HCT116 (cell line): ENCODE data around the gene HIGD1C. TPM values are rescaled to one million over a fixed set of nuclear protein-coding genes. Genes with fewer than 3 reads are reported as not detected.

ENCODE experiments used
- ATAC-seq: fragments of 200-7000 bp; cut with Tn5 transposase; 2 replicates; pipeline ENCODE4 v1.9.1; 2020; ENCODE audit warnings: mild to moderate bottlenecking, moderate library complexity
- BruUV-seq: library from RNA; stranded (reverse); fragments of 400-500 nt; replicated peaks from 2 replicates; lab custom pipeline; 2021; lab: Mats Ljungman, UMichigan
- CTCF ChIA-PET: fragments of 300-600 bp; sonication (Branson Sonifier 250); formaldehyde crosslinking; loops from one replicate; lab custom pipeline; 2021; ENCODE audit warnings: antibody characterized with exemption; lab: Charles Lee
- POLR2A ChIA-PET: fragments of 300-600, 350-600 bp; sonication (Branson Sonifier 250); formaldehyde crosslinking; loops from one replicate; lab custom pipeline; 2021; ENCODE audit warnings: antibody characterized with exemption; lab: Charles Lee
- RAD21 ChIA-PET, 2 experiments: fragments of 300-600 bp; sonication (Branson Sonifier 250); formaldehyde crosslinking; loops; one replicate each; lab custom pipeline; 2023; ENCODE audit warnings: low total read pairs in 2 of 2; ENCODE audit not compliant: uncharacterized antibody in 2 of 2, unreplicated experiment in 2 of 2, low non-redundant PET in 1 of 2; lab: Charles Lee
- DNase-seq: peaks from one replicate; pipeline ENCODE4 v3.0.0-alpha.2; 2010; ENCODE audit warnings: low read depth, low spot score
- H2AFZ ChIP-seq: fragments of 200-600 bp; shearing (Covaris generic), sonication (generic); 2 replicates; pipeline ENCODE4 v1.6.1; 2017; ENCODE audit warnings: low read depth, mixed run types, mixed read lengths, antibody characterized with exemption, low read length; ENCODE audit not compliant: poor library complexity, severe bottlenecking
- H3K27ac ChIP-seq: 2 replicates; pipeline ENCODE4 v1.5.1; 2012; ENCODE audit warnings: low read depth, low read length
- H3K27me3 ChIP-seq: fragments of 200-600 bp; sonication (generic); 2 replicates; pipeline ENCODE4 v1.6.1; 2016; ENCODE audit warnings: mixed run types, low read length, mixed read lengths; ENCODE audit not compliant: insufficient read depth
- H3K36me3 ChIP-seq, 2 experiments: fragments of 200-500 bp in 1 of 2; fragments of 200-600 bp in 1 of 2; sonication (Bioruptor generic) in 1 of 2; sonication (generic) in 1 of 2; 2 replicates each; pipeline versions ENCODE4 v1.5.1 to v1.6.1; 2014 to 2016; ENCODE audit warnings: low read length in 2 of 2, inconsistent platforms in 1 of 2, mixed read lengths in 1 of 2, mixed run types in 1 of 2; ENCODE audit not compliant: insufficient read depth in 2 of 2, control insufficient read depth in 1 of 2
- H3K4me1 ChIP-seq, 2 experiments: fragments of 200-600 bp in 1 of 2; sonication (generic) in 1 of 2; 2 replicates each; pipeline versions ENCODE4 v1.5.1 to v1.6.1; 2012 to 2017; ENCODE audit warnings: low read length in 2 of 2, inconsistent platforms in 1 of 2, mild to moderate bottlenecking in 1 of 2, mixed read lengths in 1 of 2, mixed run types in 1 of 2, moderate library complexity in 1 of 2; ENCODE audit not compliant: insufficient read depth in 2 of 2, control insufficient read depth in 1 of 2
- H3K4me2 ChIP-seq: fragments of 200-600 bp; sonication (generic); 2 replicates; pipeline ENCODE4 v1.6.1; 2017; ENCODE audit warnings: mixed run types, low read length, mixed read lengths
- H3K4me3 ChIP-seq, 2 experiments: fragments of 200-600 bp in 1 of 2; sonication (generic) in 1 of 2; replicated peaks in 1 of 2; 2 replicates each; pipeline ENCODE4 v1.5.1; 2011 to 2016; ENCODE audit warnings: low read length in 2 of 2, control low read depth in 1 of 2, low read depth in 1 of 2, mild to moderate bottlenecking in 1 of 2, mixed read lengths in 1 of 2, mixed run types in 1 of 2
- H3K79me2 ChIP-seq: fragments of 200-600 bp; sonication (generic); 2 replicates; pipeline ENCODE4 v1.6.1; 2017; ENCODE audit warnings: mild to moderate bottlenecking, mixed run types, low read length, moderate library complexity, mixed read lengths; ENCODE audit not compliant: insufficient read depth
- H3K9ac ChIP-seq: fragments of 200-600 bp; sonication (generic); 2 replicates; pipeline ENCODE4 v1.6.1; 2016; ENCODE audit warnings: low read length, mixed read lengths
- H3K9me2 ChIP-seq: fragments of 200-600 bp; sonication (generic), shearing (Covaris generic); 2 replicates; pipeline ENCODE4 v1.6.1; 2017; ENCODE audit warnings: mixed run types, mild to moderate bottlenecking, moderate library complexity; ENCODE audit not compliant: insufficient read depth
- H3K9me3 ChIP-seq, 2 experiments: fragments of 200-500 bp in 1 of 2; fragments of 200-600 bp in 1 of 2; sonication (Bioruptor generic) in 1 of 2; sonication (generic) in 1 of 2; 2 replicates each; pipeline ENCODE4 v1.6.1; 2014 to 2017; ENCODE audit warnings: low read length in 2 of 2, mixed read lengths in 2 of 2, inconsistent platforms in 1 of 2, low read depth in 1 of 2, mild to moderate bottlenecking in 1 of 2, mixed run types in 1 of 2, moderate library complexity in 1 of 2; ENCODE audit not compliant: control insufficient read depth in 1 of 2, insufficient read depth in 1 of 2
- H4K20me1 ChIP-seq: fragments of 200-600 bp; sonication (generic), shearing (Covaris generic); 2 replicates; pipeline ENCODE4 v1.6.1; 2017; ENCODE audit warnings: mixed run types, mild to moderate bottlenecking, moderate library complexity; ENCODE audit not compliant: insufficient read depth
- CBX3 ChIP-seq: IDR thresholded peaks from 2 replicates; pipeline ENCODE4 v1.6.1; 2012; ENCODE audit warnings: low read depth
- CTCF ChIP-seq, 3 experiments: fragments of 200-600 bp in 1 of 3; sonication (generic) in 1 of 3; IDR thresholded peaks in 2 of 3; conservative IDR thresholded peaks in 1 of 3; 2 replicates each; pipeline ENCODE4 v1.5.1; 2012 to 2017; ENCODE audit warnings: low read depth in 2 of 3, low read length in 2 of 3, antibody characterized with exemption in 1 of 3, borderline replicate concordance in 1 of 3, control low read depth in 1 of 3, mild to moderate bottlenecking in 1 of 3, mixed read lengths in 1 of 3, mixed run types in 1 of 3, moderate library complexity in 1 of 3; ENCODE audit not compliant: insufficient read depth in 1 of 3
- FOSL1 ChIP-seq: IDR thresholded peaks from 2 replicates; pipeline ENCODE4 v1.6.1; 2012; ENCODE audit warnings: low read depth
- JUND ChIP-seq: IDR thresholded peaks from 2 replicates; pipeline ENCODE4 v1.6.1; 2012
- POLR2A ChIP-seq: IDR thresholded peaks from 2 replicates; pipeline ENCODE4 v1.7.0; 2011; ENCODE audit warnings: borderline replicate concordance; ENCODE audit not compliant: insufficient read depth, insufficient read length; ENCODE audit errors: extremely low read depth
- REST ChIP-seq: IDR thresholded peaks from 2 replicates; pipeline ENCODE4 v1.6.1; 2012; ENCODE audit warnings: low read depth
- SP1 ChIP-seq: IDR thresholded peaks from 2 replicates; pipeline ENCODE4 v1.6.1; 2012; ENCODE audit warnings: low read depth
- YY1 ChIP-seq: IDR thresholded peaks from 2 replicates; pipeline ENCODE4 v1.6.1; 2011; ENCODE audit warnings: low read length, low read depth, moderate library complexity, mild to moderate bottlenecking; ENCODE audit not compliant: insufficient replicate concordance; ENCODE audit errors: extremely low read depth
- intact Hi-C: fragments of 100-400 bp; cut with micrococcal nuclease; formaldehyde crosslinking; loops from 2 replicates; pipeline ENCODE4 v1.10.0; 2022
- total RNA-seq: library from RNA; stranded (reverse); gene quantifications from one replicate; pipeline ENCODE4 v1.2.1, GENCODE V29; 2021; ENCODE audit not compliant: unreplicated experiment
- TF ChIP-seq, protein P1 (sequence below): IDR thresholded peaks from 2 replicates; pipeline ENCODE4 v1.6.1; 2011; ENCODE audit warnings: mild to moderate bottlenecking, low read length, moderate library complexity; ENCODE audit not compliant: insufficient replicate concordance; ENCODE audit errors: extremely low read depth
- TF ChIP-seq, protein P2 (sequence below): IDR thresholded peaks from 2 replicates; pipeline ENCODE4 v1.6.1; 2012

The HIGD1C gene
- total RNA-seq, 1 experiment from 2014 or later = not detected

GRCh38 chr12:50980545-50980944, 28.2 kb downstream of the HIGD1C start:
- ChIA-PET POLR2A (no interaction called here), RAD21 (no interaction called here), CTCF (no interaction called here)
- DNase-seq = no peak
- Histone ChIP-seq H3K4me2 (no peak overlapping the region), H3K9me3 (no peaks in the 10 kb centered on the region), H3K4me1 (peaks cover 0 to 5% of the 10 kb centered on the region in 2 experiments; a peak in 1 of 4 replicates), H3K4me3 (no peak overlapping the region), H3K27me3 (no peaks in the 10 kb centered on the region), H3K9me2 (no peaks in the 10 kb centered on the region), H3K36me3 (no peaks in the 10 kb centered on the region), H3K9ac (no peak overlapping the region), H3K79me2 (no peaks in the 10 kb centered on the region), H3K27ac (no peak overlapping the region), H2AFZ (no peak overlapping the region), H4K20me1 (no peaks in the 10 kb centered on the region)
- TF ChIP-seq, protein P1, sequence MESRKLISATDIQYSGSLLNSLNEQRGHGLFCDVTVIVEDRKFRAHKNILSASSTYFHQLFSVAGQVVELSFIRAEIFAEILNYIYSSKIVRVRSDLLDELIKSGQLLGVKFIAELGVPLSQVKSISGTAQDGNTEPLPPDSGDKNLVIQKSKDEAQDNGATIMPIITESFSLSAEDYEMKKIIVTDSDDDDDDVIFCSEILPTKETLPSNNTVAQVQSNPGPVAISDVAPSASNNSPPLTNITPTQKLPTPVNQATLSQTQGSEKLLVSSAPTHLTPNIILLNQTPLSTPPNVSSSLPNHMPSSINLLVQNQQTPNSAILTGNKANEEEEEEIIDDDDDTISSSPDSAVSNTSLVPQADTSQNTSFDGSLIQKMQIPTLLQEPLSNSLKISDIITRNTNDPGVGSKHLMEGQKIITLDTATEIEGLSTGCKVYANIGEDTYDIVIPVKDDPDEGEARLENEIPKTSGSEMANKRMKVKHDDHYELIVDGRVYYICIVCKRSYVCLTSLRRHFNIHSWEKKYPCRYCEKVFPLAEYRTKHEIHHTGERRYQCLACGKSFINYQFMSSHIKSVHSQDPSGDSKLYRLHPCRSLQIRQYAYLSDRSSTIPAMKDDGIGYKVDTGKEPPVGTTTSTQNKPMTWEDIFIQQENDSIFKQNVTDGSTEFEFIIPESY = no peak
- TF ChIP-seq REST (no peak), YY1 (no peak), POLR2A (no peak), CTCF (IDR thresholded peaks at IDR 0.05 in 2 of 3, conservative IDR thresholded peaks at IDR 0.05 in 1 of 3; ENCODE audit: borderline replicate concordance in 1 of 3, insufficient read depth in 1 of 3, low read depth in 2 of 3, low read length in 2 of 3) (no peak), JUND (no peak), SP1 (no peak), CBX3 (no peak), FOSL1 (no peak)
- TF ChIP-seq, protein P2, sequence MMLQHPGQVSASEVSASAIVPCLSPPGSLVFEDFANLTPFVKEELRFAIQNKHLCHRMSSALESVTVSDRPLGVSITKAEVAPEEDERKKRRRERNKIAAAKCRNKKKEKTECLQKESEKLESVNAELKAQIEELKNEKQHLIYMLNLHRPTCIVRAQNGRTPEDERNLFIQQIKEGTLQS = no peak
- ATAC-seq = no peak
- intact Hi-C loops = no loop called here
- BruUV-seq = no TSS peak
